ENCODE measurements around the gene PDZD7.
"Not testable (repeated sequence)": the region's sequence is repeated elsewhere in the genome, so short reads cannot be mapped to it uniquely, and the experiment has no call there.

The PDZD7 gene

GRCh38 chr10:101038484-101038883 lies 7.6 kb upstream of the PDZD7 start:
- DNase-seq = no peak

GRCh38 chr10:101036726-101037125 lies 5.8 kb upstream of the PDZD7 start:
- DNase-seq = no peak

GRCh38 chr10:101035916-101036702 lies 5.2 kb upstream of the PDZD7 start:
- DNase-seq = no peak

- no peak for DNase-seq
Measured at GRCh38 chr10:101035314-101035713, 4.4 kb upstream of the PDZD7 start.

- not testable (repeated sequence) for DNase-seq
Measured at GRCh38 chr10:101034404-101034803, 3.5 kb upstream of the PDZD7 start.

GRCh38 chr10:101033276-101033675 lies 2.3 kb upstream of the PDZD7 start:
- no peak for DNase-seq

- peak; percentile 85 for DNase-seq
Measured at GRCh38 chr10:101032637-101033224, 1.8 kb upstream of the PDZD7 start.

GRCh38 chr10:101031796-101032636 lies 1.1 kb upstream of the PDZD7 start:
- DNase-seq = peak; percentile 41

- DNase-seq = no peak
Measured at GRCh38 chr10:101030496-101031127, 317 bp downstream of the PDZD7 start.

- DNase-seq = peak; percentile 4
Measured at GRCh38 chr10:101029520-101030295, 1.2 kb downstream of the PDZD7 start.

GRCh38 chr10:101028446-101029337 lies 2.2 kb downstream of the PDZD7 start:
- DNase-seq = peak; percentile 92

- DNase-seq = no peak
Measured at GRCh38 chr10:101027106-101027720, 3.7 kb downstream of the PDZD7 start.

- DNase-seq = no peak
Measured at GRCh38 chr10:101022967-101023705, 7.8 kb downstream of the PDZD7 start.

GRCh38 chr10:101021692-101022251 lies 9.2 kb downstream of the PDZD7 start:
- DNase-seq = no peak

GRCh38 chr10:101021239-101021638 lies 9.7 kb downstream of the PDZD7 start:
- no peak for DNase-seq

GRCh38 chr10:101020427-101021075 lies 10.4 kb downstream of the PDZD7 start:
- DNase-seq = peak; percentile 27

- DNase-seq = no peak
Measured at GRCh38 chr10:101019440-101019703, 11.6 kb downstream of the PDZD7 start.

GRCh38 chr10:101018600-101019439 lies 12.1 kb downstream of the PDZD7 start:
- DNase-seq = peak; percentile 86
